ENCODE measurements around the gene GRAMD1B.

Gene GRAMD1B

GRCh38 chr11:123469586-123469985, 39.5 kb downstream of the GRAMD1B start:
- H3K4me3 ChIP-seq (ENCODE audit: low read length): no peak overlapping the region
- H3K9me3 ChIP-seq (ENCODE audit: control insufficient read depth, insufficient read depth, low read length): no peaks in the 10 kb centered on the region
- H3K27me3 ChIP-seq (ENCODE audit: control insufficient read depth, low read length): no peaks in the 10 kb centered on the region
- H3K36me3 ChIP-seq (ENCODE audit: control insufficient read depth, low read length): no peaks in the 10 kb centered on the region
- no peaks in the 10 kb centered on the region for H3F3A ChIP-seq (ENCODE audit: control insufficient read depth, insufficient read depth)
- no peak overlapping the region for H3K27ac ChIP-seq (ENCODE audit: low read depth, low read length)
- H3K4me2 ChIP-seq (ENCODE audit: low read length): no peak overlapping the region
- no peaks in the 10 kb centered on the region for H4K20me1 ChIP-seq (ENCODE audit: control insufficient read depth, insufficient read depth, low read depth, low read length)
- H3K9me2 ChIP-seq (replicated peaks; ENCODE audit: control insufficient read depth, low read length): no peaks in the 10 kb centered on the region
- H3K79me2 ChIP-seq (ENCODE audit: control insufficient read depth, low read length): no peaks in the 10 kb centered on the region
- TF ChIP-seq EZH2phosphoT487 (IDR thresholded peaks at IDR 0.05; ENCODE audit: borderline replicate concordance, low read length): no peak
- H3K4me1 ChIP-seq (ENCODE audit: control insufficient read depth, low read length): no peaks in the 10 kb centered on the region

GRCh38 chr11:123470842-123471241, 40.8 kb downstream of the GRAMD1B start:
- Histone ChIP-seq H3K4me3 (ENCODE audit: low read length) (no peak overlapping the region), H3K79me2 (ENCODE audit: control insufficient read depth, low read length) (no peaks in the 10 kb centered on the region), H3K9me3 (ENCODE audit: control insufficient read depth, insufficient read depth, low read length) (no peaks in the 10 kb centered on the region), H3K4me1 (ENCODE audit: control insufficient read depth, low read length) (no peaks in the 10 kb centered on the region), H3K27me3 (ENCODE audit: control insufficient read depth, low read length) (no peaks in the 10 kb centered on the region), H4K20me1 (ENCODE audit: control insufficient read depth, insufficient read depth, low read depth, low read length) (no peaks in the 10 kb centered on the region), H3K9me2 (replicated peaks; ENCODE audit: control insufficient read depth, low read length) (no peaks in the 10 kb centered on the region), H3K36me3 (ENCODE audit: control insufficient read depth, low read length) (no peaks in the 10 kb centered on the region), H3K4me2 (ENCODE audit: low read length) (no peak overlapping the region), H3K27ac (ENCODE audit: low read depth, low read length) (no peak overlapping the region), H3F3A (ENCODE audit: control insufficient read depth, insufficient read depth) (no peaks in the 10 kb centered on the region)
- no peak for TF ChIP-seq EZH2phosphoT487 (IDR thresholded peaks at IDR 0.05; ENCODE audit: borderline replicate concordance, low read length)
- TF ChIP-seq, protein P1, sequence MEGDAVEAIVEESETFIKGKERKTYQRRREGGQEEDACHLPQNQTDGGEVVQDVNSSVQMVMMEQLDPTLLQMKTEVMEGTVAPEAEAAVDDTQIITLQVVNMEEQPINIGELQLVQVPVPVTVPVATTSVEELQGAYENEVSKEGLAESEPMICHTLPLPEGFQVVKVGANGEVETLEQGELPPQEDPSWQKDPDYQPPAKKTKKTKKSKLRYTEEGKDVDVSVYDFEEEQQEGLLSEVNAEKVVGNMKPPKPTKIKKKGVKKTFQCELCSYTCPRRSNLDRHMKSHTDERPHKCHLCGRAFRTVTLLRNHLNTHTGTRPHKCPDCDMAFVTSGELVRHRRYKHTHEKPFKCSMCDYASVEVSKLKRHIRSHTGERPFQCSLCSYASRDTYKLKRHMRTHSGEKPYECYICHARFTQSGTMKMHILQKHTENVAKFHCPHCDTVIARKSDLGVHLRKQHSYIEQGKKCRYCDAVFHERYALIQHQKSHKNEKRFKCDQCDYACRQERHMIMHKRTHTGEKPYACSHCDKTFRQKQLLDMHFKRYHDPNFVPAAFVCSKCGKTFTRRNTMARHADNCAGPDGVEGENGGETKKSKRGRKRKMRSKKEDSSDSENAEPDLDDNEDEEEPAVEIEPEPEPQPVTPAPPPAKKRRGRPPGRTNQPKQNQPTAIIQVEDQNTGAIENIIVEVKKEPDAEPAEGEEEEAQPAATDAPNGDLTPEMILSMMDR (IDR thresholded peaks at IDR 0.05; ENCODE audit: low read depth, low read length, poor library complexity, severe bottlenecking): no peak

- Histone ChIP-seq H3K9me3 (ENCODE audit: control insufficient read depth, insufficient read depth, low read length) (no peaks in the 10 kb centered on the region), H3K4me3 (ENCODE audit: low read length) (no peak overlapping the region), H3K79me2 (ENCODE audit: control insufficient read depth, low read length) (no peaks in the 10 kb centered on the region), H3K4me2 (ENCODE audit: low read length) (no peak overlapping the region), H3K4me1 (ENCODE audit: control insufficient read depth, low read length) (no peaks in the 10 kb centered on the region), H3F3A (ENCODE audit: control insufficient read depth, insufficient read depth) (no peaks in the 10 kb centered on the region), H3K27ac (ENCODE audit: low read depth, low read length) (no peak overlapping the region), H3K27me3 (ENCODE audit: control insufficient read depth, low read length) (no peaks in the 10 kb centered on the region), H4K20me1 (ENCODE audit: control insufficient read depth, insufficient read depth, low read depth, low read length) (no peaks in the 10 kb centered on the region), H3K9me2 (replicated peaks; ENCODE audit: control insufficient read depth, low read length) (no peaks in the 10 kb centered on the region), H3K36me3 (ENCODE audit: control insufficient read depth, low read length) (no peaks in the 10 kb centered on the region)
- no peak for TF ChIP-seq EZH2phosphoT487 (IDR thresholded peaks at IDR 0.05; ENCODE audit: borderline replicate concordance, low read length)
- TF ChIP-seq, protein P1 (IDR thresholded peaks at IDR 0.05; ENCODE audit: low read depth, low read length, poor library complexity, severe bottlenecking): no peak
Measured at GRCh38 chr11:123472236-123472935, 42.3 kb downstream of the GRAMD1B start.

DNA sequence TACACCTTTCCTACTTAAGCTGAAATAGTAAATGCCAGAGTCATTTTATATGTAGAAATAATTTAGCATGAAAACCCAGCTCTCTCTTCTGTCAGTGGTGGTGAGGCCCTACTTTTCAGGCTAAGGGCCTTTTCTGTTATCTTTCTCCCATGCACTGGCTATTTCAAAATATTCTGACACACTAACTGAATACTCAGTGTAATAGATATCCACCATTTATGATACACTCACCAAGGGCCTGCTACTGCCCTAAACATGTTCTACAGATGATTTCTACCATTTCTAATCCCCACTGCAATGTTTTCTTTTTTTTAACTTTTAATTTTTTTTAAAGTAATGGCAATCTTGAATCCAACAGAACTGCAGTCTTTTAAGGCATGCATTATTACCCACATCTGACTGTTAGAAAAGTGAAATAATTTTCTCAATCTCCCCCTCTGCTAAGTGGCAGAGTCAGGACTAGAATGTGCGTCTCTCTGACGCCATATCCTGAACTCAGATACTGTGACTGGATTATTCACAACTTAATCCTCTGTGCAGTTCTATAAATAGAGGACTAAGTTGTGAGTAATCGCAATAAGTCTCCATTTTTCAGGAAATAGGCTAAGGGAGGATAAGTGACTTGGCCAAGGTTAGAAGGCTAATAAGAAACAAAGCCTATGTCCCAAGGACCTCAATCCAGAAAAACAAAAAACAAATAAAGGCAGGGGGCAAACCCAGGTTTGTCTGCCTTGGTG, 44.0 kb downstream of the GRAMD1B start:
- Histone ChIP-seq H3F3A (ENCODE audit: control insufficient read depth, insufficient read depth) (no peaks in the 10 kb centered on the region), H3K79me2 (ENCODE audit: control insufficient read depth, low read length) (no peaks in the 10 kb centered on the region), H3K4me3 (ENCODE audit: low read length) (no peak overlapping the region), H3K9me2 (replicated peaks; ENCODE audit: control insufficient read depth, low read length) (no peaks in the 10 kb centered on the region), H3K4me1 (ENCODE audit: control insufficient read depth, low read length) (peaks cover 12% of the 10 kb centered on the region), H3K27ac (ENCODE audit: low read depth, low read length) (no peak overlapping the region), H3K36me3 (ENCODE audit: control insufficient read depth, low read length) (no peaks in the 10 kb centered on the region), H4K20me1 (ENCODE audit: control insufficient read depth, insufficient read depth, low read depth, low read length) (no peaks in the 10 kb centered on the region), H3K4me2 (ENCODE audit: low read length) (no peak overlapping the region), H3K27me3 (ENCODE audit: control insufficient read depth, low read length) (no peaks in the 10 kb centered on the region), H3K9me3 (ENCODE audit: control insufficient read depth, insufficient read depth, low read length) (no peaks in the 10 kb centered on the region)
- TF ChIP-seq EZH2phosphoT487 (IDR thresholded peaks at IDR 0.05; ENCODE audit: borderline replicate concordance, low read length): no peak
- TF ChIP-seq, protein P1 (IDR thresholded peaks at IDR 0.05; ENCODE audit: low read depth, low read length, poor library complexity, severe bottlenecking): no peak

Data from DOHH2 (cell line).